Measurements from ENCODE around the gene KL.

KL gene

GRCh38 chr13:33087790-33088189 lies 71.6 kb downstream of the KL start:
- DNase-seq: no peak

GRCh38 chr13:33089311-33089710 lies 73.1 kb downstream of the KL start:
- DNase-seq: no peak

GRCh38 chr13:33090755-33091414 lies 74.7 kb downstream of the KL start:
- DNase-seq: no peak

GRCh38 chr13:33091415-33091774 lies 75.2 kb downstream of the KL start:
- no peak for DNase-seq

- DNase-seq: no peak
Observed at GRCh38 chr13:33092073-33092987, 76.1 kb downstream of the KL start.

- DNase-seq: no peak
Observed at GRCh38 chr13:33096886-33097605, 80.8 kb downstream of the KL start.

GRCh38 chr13:33099860-33100259 lies 83.6 kb downstream of the KL start:
- DNase-seq: no peak

- no peak for DNase-seq
Observed at GRCh38 chr13:33100886-33101285, 84.7 kb downstream of the KL start.

- no peak for DNase-seq
Observed at GRCh38 chr13:33101835-33102234, 85.6 kb downstream of the KL start.

- DNase-seq: no peak
Observed at GRCh38 chr13:33103457-33103856, 87.2 kb downstream of the KL start.

GRCh38 chr13:33105387-33106005 lies 89.3 kb downstream of the KL start:
- no peak for DNase-seq

GRCh38 chr13:33106656-33107360 lies 90.6 kb downstream of the KL start:
- no peak for DNase-seq

- no peak for DNase-seq
Observed at GRCh38 chr13:33107361-33107760, 91.1 kb downstream of the KL start.

GRCh38 chr13:33108620-33109019 lies 92.4 kb downstream of the KL start:
- no peak for DNase-seq

- no peak for DNase-seq
Observed at GRCh38 chr13:33109271-33109697, 93.1 kb downstream of the KL start.

- no peak for DNase-seq
Observed at GRCh38 chr13:33109801-33110200, 93.6 kb downstream of the KL start.

- no peak for DNase-seq
Observed at GRCh38 chr13:33110386-33110712, 94.1 kb downstream of the KL start.

- DNase-seq: peak in 1 of 2 donors; percentile 16
Observed at GRCh38 chr13:33110713-33111413, 94.6 kb downstream of the KL start.

GRCh38 chr13:33111414-33112110 lies 95.3 kb downstream of the KL start:
- DNase-seq: no peak

- DNase-seq: no peak
Observed at GRCh38 chr13:33112766-33113165, 96.5 kb downstream of the KL start.

GRCh38 chr13:33114146-33114545 lies 97.9 kb downstream of the KL start:
- DNase-seq: no peak
